Peyer's patch (tissue), 4 donors: ENCODE data around the gene LIN9. TPM values are rescaled to one million over a fixed set of nuclear protein-coding genes. Genes with fewer than 3 reads are reported as not detected.
A peak's percentile ranks its signal among the peaks of the same experiment; 100 is the strongest.

ENCODE experiments used
- DNase-seq, 3 donors: peaks; one replicate each; pipeline ENCODE4 v3.0.0-alpha.2; 2017 to 2019
- H3K27ac ChIP-seq, 4 donors: fragments of 200-600 bp; sonication (generic); one replicate each; pipeline ENCODE4 v1.5.1; 2016 to 2019
- H3K27me3 ChIP-seq, 2 donors: fragments of 200-600 bp; sonication (generic); one replicate each; pipeline ENCODE4 v1.5.1; 2019
- H3K36me3 ChIP-seq, 3 donors: fragments of 200-600 bp; sonication (generic); one replicate each; pipeline ENCODE4 v1.5.1; 2016 to 2019
- H3K4me1 ChIP-seq, 4 donors: fragments of 200-600 bp; sonication (generic); one replicate each; pipeline ENCODE4 v1.5.1; 2016 to 2019
- H3K4me3 ChIP-seq, 4 donors: fragments of 200-600 bp; sonication (generic); 1 replicate in 3 of 4; 2 replicates in 1 of 4; pipeline ENCODE4 v1.5.1; 2016 to 2019; ENCODE audit warnings: mild to moderate bottlenecking in 1 of 4
- H3K9me3 ChIP-seq, 4 donors: fragments of 200-600 bp; sonication (generic); one replicate each; pipeline ENCODE4 v1.5.1; 2016 to 2019; ENCODE audit warnings: mild to moderate bottlenecking in 1 of 4
- POLR2A ChIP-seq, 2 donors: fragments of 450-650 bp; IDR thresholded peaks; one replicate each; pipeline ENCODE4 v1.5.1; 2017; ENCODE audit warnings: antibody characterized with exemption in 2 of 2, mild to moderate bottlenecking in 2 of 2, moderate library complexity in 2 of 2
- total RNA-seq, 4 donors: library from RNA; depleted of rRNA; stranded (reverse); fragments of >200 nt; gene quantifications; one replicate each; pipeline ENCODE4 v1.1.0, GENCODE V29; 2016
- TF ChIP-seq, protein P1 (sequence below), 6 experiments: fragments of 450-650 bp in 4 of 6; fragments of 200-600 bp in 2 of 6; sonication (generic) in 1 of 6; IDR thresholded peaks; one replicate each; pipeline ENCODE4 v1.5.1; 2017 to 2019; ENCODE audit warnings: antibody characterized with exemption in 6 of 6, mild to moderate bottlenecking in 3 of 6, moderate library complexity in 1 of 6

The LIN9 gene, protein sequence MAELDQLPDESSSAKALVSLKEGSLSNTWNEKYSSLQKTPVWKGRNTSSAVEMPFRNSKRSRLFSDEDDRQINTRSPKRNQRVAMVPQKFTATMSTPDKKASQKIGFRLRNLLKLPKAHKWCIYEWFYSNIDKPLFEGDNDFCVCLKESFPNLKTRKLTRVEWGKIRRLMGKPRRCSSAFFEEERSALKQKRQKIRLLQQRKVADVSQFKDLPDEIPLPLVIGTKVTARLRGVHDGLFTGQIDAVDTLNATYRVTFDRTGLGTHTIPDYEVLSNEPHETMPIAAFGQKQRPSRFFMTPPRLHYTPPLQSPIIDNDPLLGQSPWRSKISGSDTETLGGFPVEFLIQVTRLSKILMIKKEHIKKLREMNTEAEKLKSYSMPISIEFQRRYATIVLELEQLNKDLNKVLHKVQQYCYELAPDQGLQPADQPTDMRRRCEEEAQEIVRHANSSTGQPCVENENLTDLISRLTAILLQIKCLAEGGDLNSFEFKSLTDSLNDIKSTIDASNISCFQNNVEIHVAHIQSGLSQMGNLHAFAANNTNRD
- 1 to 10 TPM; 2.5 to 6.6 (median 4.2) TPM for total RNA-seq

DNA sequence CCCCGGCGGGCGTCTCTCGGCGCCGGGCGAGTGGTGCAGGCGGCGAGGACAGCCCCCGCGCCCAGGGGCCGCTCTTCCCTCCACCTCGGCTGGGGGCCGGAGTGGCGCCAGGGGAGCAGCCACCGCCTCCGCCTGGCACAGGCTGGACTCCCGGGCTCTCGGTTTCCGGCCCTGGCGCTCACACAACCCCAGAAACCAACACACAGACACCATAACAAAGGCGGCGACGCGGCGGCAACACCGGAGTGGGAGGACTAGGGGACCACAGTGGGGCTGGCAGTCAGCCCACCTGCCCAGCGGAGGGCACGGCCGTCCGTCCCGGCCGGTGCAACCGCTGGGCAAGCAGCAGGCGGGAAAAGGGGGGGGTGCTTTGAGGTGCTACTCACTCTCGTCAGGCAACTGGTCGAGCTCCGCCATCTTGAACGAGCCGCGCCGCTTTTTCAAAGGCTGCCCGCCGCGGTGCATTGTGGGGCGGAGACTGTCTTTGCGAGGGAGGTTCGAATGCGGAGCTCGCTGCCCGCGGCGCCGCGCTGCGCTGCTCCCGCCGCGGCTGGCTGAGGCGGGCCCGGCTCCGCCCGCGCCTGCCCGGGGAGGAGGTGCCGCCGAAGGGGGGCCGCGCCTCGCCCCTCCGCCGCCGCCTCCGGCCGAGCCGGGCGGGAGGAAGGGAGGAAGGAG, at the start of gene LIN9:
LIN9 (minus strand) TSS at position 442 of the 675 bp plus-strand sequence; CDS start at position 417, 25 bp downstream.
- DNase-seq: peak; percentile 92 to 96 (median 96)
- Histone ChIP-seq H3K4me1 (peaks cover 0 to 23% (median 5%) of the 10 kb centered on the region in 4 donors), H3K9me3 (no peaks in the 10 kb centered on the region), H3K27me3 (no peaks in the 10 kb centered on the region), H3K27ac (peak within 1 kb of the TSS; percentile 65 to 79 (median 74)), H3K4me3 (peak within 1 kb of the TSS; percentile 85 to 100 (median 96)), H3K36me3 (no peaks in the 10 kb centered on the region)
- TF ChIP-seq POLR2A (IDR thresholded peaks at IDR 0.05): peak; percentile 30 to 45
- TF ChIP-seq, protein P1, sequence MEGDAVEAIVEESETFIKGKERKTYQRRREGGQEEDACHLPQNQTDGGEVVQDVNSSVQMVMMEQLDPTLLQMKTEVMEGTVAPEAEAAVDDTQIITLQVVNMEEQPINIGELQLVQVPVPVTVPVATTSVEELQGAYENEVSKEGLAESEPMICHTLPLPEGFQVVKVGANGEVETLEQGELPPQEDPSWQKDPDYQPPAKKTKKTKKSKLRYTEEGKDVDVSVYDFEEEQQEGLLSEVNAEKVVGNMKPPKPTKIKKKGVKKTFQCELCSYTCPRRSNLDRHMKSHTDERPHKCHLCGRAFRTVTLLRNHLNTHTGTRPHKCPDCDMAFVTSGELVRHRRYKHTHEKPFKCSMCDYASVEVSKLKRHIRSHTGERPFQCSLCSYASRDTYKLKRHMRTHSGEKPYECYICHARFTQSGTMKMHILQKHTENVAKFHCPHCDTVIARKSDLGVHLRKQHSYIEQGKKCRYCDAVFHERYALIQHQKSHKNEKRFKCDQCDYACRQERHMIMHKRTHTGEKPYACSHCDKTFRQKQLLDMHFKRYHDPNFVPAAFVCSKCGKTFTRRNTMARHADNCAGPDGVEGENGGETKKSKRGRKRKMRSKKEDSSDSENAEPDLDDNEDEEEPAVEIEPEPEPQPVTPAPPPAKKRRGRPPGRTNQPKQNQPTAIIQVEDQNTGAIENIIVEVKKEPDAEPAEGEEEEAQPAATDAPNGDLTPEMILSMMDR (IDR thresholded peaks at IDR 0.05): no peak

DNA sequence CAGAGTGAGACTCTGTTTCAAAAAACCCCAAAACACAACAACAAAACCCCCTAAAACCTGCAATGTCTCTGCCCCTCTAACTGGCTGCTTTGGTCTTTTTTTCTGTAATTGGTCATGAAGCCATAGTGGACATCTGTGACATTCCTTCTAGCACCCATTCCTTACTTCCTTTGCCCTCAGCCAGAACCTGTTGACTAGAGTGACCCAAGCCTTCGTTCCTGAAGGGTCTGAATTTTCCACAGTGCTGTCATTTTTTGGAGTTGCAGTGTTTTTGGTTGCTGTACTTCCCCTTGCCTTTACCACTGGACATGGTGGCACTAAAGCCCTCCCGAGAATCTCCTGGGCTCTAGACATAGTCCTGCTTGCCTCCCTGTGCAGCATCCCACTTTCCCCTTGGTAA, 48.5 kb upstream of the LIN9 start:
- Histone ChIP-seq H3K9me3 (no peaks in the 10 kb centered on the region), H3K4me1 (no peaks in the 10 kb centered on the region), H3K27me3 (no peaks in the 10 kb centered on the region), H3K36me3 (peaks cover 0 to 39% (median 0%) of the 10 kb centered on the region in 3 donors), H3K4me3 (no peak overlapping the region), H3K27ac (no peak overlapping the region)
- no peak for TF ChIP-seq POLR2A (IDR thresholded peaks at IDR 0.05)
- TF ChIP-seq, protein P1 (IDR thresholded peaks at IDR 0.05): no peak
- no peak for DNase-seq

DNA sequence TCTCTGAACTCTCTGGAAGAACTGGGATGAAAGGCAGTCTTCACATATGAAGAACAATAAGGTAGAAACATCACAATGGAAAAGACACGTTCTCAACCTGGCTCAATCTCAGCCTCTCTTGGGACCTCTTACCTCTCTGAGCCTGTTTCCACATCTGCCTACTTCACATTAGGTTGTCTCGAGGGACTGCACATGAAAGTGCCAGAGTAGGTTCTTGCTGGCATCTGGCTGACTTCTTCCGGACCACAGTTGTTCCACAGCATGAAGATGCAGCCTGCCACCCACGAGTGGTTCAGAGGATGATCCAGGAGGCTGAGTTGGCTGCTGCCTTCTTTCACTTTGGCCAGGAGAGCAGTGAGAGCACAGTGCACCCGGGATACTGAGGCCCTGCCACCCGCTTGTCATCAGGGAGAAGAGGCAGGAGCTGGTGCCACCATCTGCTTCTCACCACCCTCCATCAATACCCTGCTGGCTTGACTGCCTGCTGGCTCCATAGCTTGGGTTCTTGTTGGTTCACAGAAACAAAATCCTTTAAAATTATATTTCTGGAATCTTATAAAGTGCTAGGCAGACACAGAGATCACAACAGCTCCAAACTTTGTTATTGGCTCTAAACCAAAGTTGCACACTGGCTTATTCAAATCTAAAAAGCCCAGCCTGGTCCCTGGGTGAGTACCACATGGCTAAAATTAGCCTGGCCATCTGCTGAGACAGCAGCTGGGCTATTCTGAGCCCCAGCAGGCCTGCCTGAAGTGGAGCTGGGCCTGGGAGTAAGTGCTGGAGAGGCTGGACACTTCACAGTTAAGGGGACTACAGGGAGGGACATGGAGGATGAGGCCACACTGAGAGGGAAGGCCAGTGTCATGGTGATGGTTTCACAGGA, 46.9 kb upstream of the LIN9 start:
- no peaks in the 10 kb centered on the region for H3K27me3 ChIP-seq
- H3K4me1 ChIP-seq: no peaks in the 10 kb centered on the region
- H3K27ac ChIP-seq: peak overlapping the region in 1 of 4 donors; percentile 1
- peaks cover 0 to 25% (median 0%) of the 10 kb centered on the region in 3 donors for H3K36me3 ChIP-seq
- TF ChIP-seq, protein P1 (IDR thresholded peaks at IDR 0.05): no peak
- TF ChIP-seq POLR2A (IDR thresholded peaks at IDR 0.05): no peak
- no peak overlapping the region for H3K4me3 ChIP-seq
- no peak for DNase-seq
- no peaks in the 10 kb centered on the region for H3K9me3 ChIP-seq

DNA sequence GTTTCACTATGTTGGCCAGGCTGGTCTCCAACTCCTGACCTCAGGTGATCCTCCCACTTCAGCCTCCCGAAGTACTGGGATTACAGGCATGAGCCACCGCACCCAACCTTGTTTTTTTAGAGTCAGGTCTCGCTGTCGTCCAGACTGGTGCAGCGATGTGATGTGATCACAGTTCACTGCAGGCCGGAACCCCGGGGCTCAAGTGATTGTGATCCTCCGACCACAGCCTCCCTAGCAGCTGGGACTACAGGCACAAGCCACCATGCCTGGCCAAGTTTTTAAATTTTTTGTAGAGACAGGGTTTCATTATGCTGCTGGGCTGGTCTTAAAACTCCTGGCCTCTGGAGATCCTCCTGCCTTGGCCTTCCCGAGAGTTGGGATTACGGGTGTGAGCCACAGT, 46.1 kb upstream of the LIN9 start:
- H3K9me3 ChIP-seq: no peaks in the 10 kb centered on the region
- DNase-seq: no peak
- no peak overlapping the region for H3K27ac ChIP-seq
- no peak overlapping the region for H3K4me3 ChIP-seq
- no peak for TF ChIP-seq POLR2A (IDR thresholded peaks at IDR 0.05)
- TF ChIP-seq, protein P1 (IDR thresholded peaks at IDR 0.05): no peak
- H3K36me3 ChIP-seq: peaks cover 0 to 16% (median 0%) of the 10 kb centered on the region in 3 donors
- no peaks in the 10 kb centered on the region for H3K27me3 ChIP-seq
- peaks cover 0 to 7% (median 2%) of the 10 kb centered on the region in 4 donors for H3K4me1 ChIP-seq
